ENCODE data around the gene SPRR2D. TPM values are rescaled to one million over a fixed set of nuclear protein-coding genes. Genes with fewer than 3 reads are reported as not detected.
"Not testable (repeated sequence)": the region's sequence is repeated elsewhere in the genome, so short reads cannot be mapped to it uniquely, and the experiment has no call there.

SPRR2D gene
- total RNA-seq, 1 experiment from 2014 or later, result not detected

GRCh38 chr1:153011235-153011758 lies 29.6 kb downstream of the SPRR2D start:
- not testable (repeated sequence) for DNase-seq (ENCODE audit: low read depth)

- DNase-seq (ENCODE audit: low read depth), result no peak
These were observed 39.5 kb downstream of the SPRR2D start, which contains the start of gene SPRR3 for GRCh38 chr1:153001382-153001781. Gene SPRR3 (plus strand): TSS chr1:153001749. CDS start chr1:153003021, 1,272 bp downstream.

- no peak for DNase-seq (ENCODE audit: low read depth)
These were observed 40.6 kb downstream of the SPRR2D start for GRCh38 chr1:153000294-153000693.

- DNase-seq (ENCODE audit: low read depth), result no peak
These were observed 41.1 kb downstream of the SPRR2D start for GRCh38 chr1:152999818-153000217.

GRCh38 chr1:152998476-152998875 lies 42.4 kb downstream of the SPRR2D start:
- DNase-seq (ENCODE audit: low read depth), result no peak

- DNase-seq (ENCODE audit: low read depth), result no peak
These were observed 43.0 kb downstream of the SPRR2D start for GRCh38 chr1:152997901-152998300.

GRCh38 chr1:152996633-152997400 lies 44.1 kb downstream of the SPRR2D start:
- no peak for DNase-seq (ENCODE audit: low read depth)

GRCh38 chr1:152995842-152996241 lies 45.1 kb downstream of the SPRR2D start:
- DNase-seq (ENCODE audit: low read depth), result no peak

GRCh38 chr1:152993186-152993585 lies 47.7 kb downstream of the SPRR2D start:
- no peak for DNase-seq (ENCODE audit: low read depth)

Other genes starting within 250 kb of the SPRR2D start
- not detected in 2 replicates for gene LCE1D, start 244.4 kb downstream of the SPRR2D start, total RNA-seq (2014; rRNA removed; shearing (Covaris generic))
- not detected in 2 replicates for gene LCE1C, start 234.5 kb downstream of the SPRR2D start, total RNA-seq (2014; rRNA removed; shearing (Covaris generic))
- gene LCE1B, start 229.1 kb downstream of the SPRR2D start, total RNA-seq (2014; rRNA removed; shearing (Covaris generic)), result not detected in 2 replicates
- not detected in 2 replicates for gene LCE1A, start 213.6 kb downstream of the SPRR2D start, total RNA-seq (2014; rRNA removed; shearing (Covaris generic))
- not detected in 2 replicates for gene LCE6A, start 198.3 kb downstream of the SPRR2D start, total RNA-seq (2014; rRNA removed; shearing (Covaris generic))
- not detected in 2 replicates for gene LCE7A, start 181.1 kb downstream of the SPRR2D start, total RNA-seq (2014; rRNA removed; shearing (Covaris generic))
- gene SMCP, start 162.8 kb downstream of the SPRR2D start, total RNA-seq (2014; rRNA removed; shearing (Covaris generic)), result not detected in 2 replicates
- not detected in 2 replicates for gene IVL, start 132.6 kb downstream of the SPRR2D start, total RNA-seq (2014; rRNA removed; shearing (Covaris generic))
- not detected in 2 replicates for gene SPRR5, start 93.9 kb downstream of the SPRR2D start, total RNA-seq (2014; rRNA removed; shearing (Covaris generic))
- gene SPRR4, start 70.5 kb downstream of the SPRR2D start, total RNA-seq (2014; rRNA removed; shearing (Covaris generic)), result not detected in 2 replicates
- gene SPRR1A, start 57.0 kb downstream of the SPRR2D start, total RNA-seq (2014; rRNA removed; shearing (Covaris generic)), result not detected in 2 replicates
- not detected in 2 replicates for gene SPRR3, start 39.4 kb downstream of the SPRR2D start, total RNA-seq (2014; rRNA removed; shearing (Covaris generic))
- gene SPRR1B, start 9.9 kb downstream of the SPRR2D start, total RNA-seq (2014; rRNA removed; shearing (Covaris generic)), result not detected in 2 replicates
- gene SPRR2A, start 16.4 kb upstream of the SPRR2D start, total RNA-seq (2014; rRNA removed; shearing (Covaris generic)), result not detected in 2 replicates
- gene SPRR2B, start 30.5 kb upstream of the SPRR2D start, total RNA-seq (2014; rRNA removed; shearing (Covaris generic)), result not detected in 2 replicates
- gene SPRR2E, start 53.4 kb upstream of the SPRR2D start, total RNA-seq (2014; rRNA removed; shearing (Covaris generic)), result not detected in 2 replicates
- not detected in 2 replicates for gene SPRR2F, start 72.4 kb upstream of the SPRR2D start, total RNA-seq (2014; rRNA removed; shearing (Covaris generic))
- not detected in 2 replicates for gene SPRR2G, start 109.8 kb upstream of the SPRR2D start, total RNA-seq (2014; rRNA removed; shearing (Covaris generic))
- gene LELP1, start 162.3 kb upstream of the SPRR2D start, total RNA-seq (2014; rRNA removed; shearing (Covaris generic)), result not detected in 2 replicates
- gene PRR9, start 176.5 kb upstream of the SPRR2D start, total RNA-seq (2014; rRNA removed; shearing (Covaris generic)), result not detected in 2 replicates
- not detected in 2 replicates for gene LORICRIN, start 218.6 kb upstream of the SPRR2D start, total RNA-seq (2014; rRNA removed; shearing (Covaris generic))

Data from RPMI7951 (cell line).